ENCODE results near the gene MSL2.
"Not testable (repeated sequence)": the region's sequence is repeated elsewhere in the genome, so short reads cannot be mapped to it uniquely, and the experiment has no call there.

MSL2 gene

GRCh38 chr3:136141891-136142290 is 54.2 kb downstream of the MSL2 start:
- DNase-seq: no peak

DNA sequence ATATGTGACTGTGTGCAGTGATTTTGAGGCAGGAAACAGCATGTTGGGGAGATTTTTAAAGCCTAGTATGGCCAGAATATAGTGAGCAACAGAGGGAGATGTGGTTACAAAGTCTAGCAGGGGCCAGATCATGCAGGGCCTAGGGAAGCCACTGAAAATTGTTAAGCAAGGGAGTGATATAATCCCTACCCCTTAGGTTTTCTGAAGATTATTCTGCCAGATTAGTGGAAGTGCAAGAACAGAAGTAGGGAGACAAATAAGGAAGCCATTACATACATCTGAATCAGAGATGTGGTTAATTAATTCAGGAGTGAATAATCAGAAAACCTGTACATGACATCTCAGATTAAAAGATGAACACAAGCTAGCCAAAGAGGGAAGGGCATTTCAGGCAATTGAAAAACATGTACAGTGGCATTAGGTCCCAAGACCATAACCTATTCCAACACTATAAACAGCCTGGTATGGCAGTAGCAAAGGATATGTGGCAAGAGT is 54.8 kb downstream of the MSL2 start:
- DNase-seq: no peak

GRCh38 chr3:136136454-136136853 is 59.7 kb downstream of the MSL2 start:
- no peak for DNase-seq

DNA sequence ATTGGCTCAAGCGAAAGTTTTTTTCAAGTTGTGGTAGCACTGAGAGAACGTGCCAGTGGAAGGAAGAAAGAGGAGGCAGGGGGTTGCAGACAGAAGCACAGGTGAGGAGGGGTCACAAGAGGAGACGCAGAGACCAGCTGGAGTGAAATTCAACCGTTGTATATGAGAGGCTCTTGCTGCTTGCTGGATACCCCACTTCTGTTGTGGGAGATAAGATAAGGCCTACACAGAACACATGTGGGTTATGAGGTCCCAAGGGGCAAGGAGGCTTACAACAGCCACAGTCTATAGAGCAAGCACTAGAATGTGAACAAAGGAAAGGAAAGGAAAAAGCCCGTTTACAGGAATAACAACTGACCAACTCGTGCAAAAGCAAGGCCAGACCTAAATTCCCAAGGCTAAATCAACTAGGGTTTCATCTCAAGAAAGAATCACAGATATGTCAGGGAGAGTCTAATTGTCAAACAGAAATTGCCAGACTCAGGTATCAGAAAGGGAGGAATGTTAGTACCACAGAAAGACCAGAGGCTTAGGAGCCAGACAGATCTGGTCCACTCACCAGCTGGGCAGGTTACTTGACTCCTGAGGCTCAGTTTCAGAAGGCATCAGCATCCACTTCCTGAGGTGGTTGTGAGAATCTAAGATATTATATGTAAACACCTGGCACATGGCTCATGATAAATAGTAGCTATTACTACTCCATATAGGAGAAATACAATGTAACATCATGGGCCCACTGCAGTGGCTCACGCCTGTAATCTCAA is 60.9 kb downstream of the MSL2 start:
- DNase-seq: no peak

DNA sequence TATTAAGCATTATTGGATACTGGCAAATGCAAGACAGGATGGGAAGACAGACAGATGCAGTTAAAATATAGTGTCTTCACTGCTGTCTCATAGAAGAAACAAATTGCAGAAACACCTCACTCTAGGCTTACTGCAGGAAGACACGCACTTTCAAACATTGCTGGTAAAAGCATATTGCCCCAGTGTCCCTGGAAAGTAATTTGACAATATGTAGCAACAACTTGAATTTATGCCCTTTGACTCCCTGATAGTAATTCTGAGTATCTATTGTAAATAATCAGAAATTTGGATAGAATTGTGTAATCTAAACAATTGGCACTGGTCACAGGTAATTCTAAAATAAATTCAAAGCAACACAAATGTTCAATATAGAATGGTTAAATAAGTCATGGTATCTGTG is 62.0 kb downstream of the MSL2 start:
- DNase-seq: no peak

DNA sequence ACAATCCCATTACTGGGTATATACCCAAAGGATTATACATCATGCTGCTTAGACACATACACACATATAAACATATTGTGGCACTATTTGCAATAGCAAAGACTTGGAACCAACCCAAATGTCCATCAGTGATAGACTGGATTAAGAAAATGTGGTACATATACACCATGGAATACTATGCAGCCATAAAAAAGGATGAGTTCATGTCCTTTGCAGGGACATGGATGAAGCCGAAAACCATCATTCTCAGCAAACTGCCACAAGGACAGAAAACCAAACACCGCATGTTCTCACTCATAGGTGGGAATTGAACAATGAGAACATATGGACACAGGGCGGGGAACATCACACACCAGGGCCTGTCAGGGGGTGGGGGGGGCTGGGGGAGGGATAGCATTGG is 64.5 kb downstream of the MSL2 start:
- not testable (repeated sequence) for DNase-seq

DNA sequence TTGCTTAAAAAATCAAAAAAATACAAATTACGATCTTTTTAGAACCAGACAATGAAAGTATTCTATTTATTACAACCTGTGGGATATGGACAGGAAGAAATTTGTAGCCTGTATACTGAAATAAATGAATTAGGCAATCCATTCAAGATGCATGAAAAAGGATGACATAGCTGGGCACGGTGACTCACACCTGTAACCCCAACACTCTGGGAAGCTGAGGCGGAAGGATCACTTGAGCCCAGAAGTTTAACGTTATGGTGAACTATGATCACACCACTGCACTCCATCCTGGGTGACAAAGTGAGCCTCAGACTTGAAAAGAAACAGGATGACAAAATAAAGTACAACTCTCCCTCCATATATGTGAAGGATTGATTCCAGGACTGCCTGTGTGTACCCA is 74.1 kb downstream of the MSL2 start:
- DNase-seq: no peak

GRCh38 chr3:136120373-136121348 is 75.5 kb downstream of the MSL2 start:
- no peak for DNase-seq

DNA sequence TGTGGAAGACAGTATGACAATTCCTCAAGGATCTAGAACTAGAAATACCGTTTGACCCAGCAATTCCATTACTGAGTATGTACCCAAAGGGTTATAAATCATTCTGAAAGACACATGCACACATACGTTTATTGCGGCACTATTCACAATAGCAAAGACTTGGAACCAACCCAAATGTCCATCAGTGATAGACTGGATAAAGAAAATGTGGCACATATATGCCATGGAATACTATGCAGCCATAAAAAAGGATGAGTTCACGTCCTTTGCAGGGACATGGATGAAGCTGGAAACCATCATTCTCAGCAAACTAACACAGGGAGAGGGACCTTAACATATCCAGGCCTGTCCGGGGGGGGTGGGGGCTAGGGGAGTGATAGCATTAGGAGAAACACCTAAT is 76.4 kb downstream of the MSL2 start:
- not testable (repeated sequence) for DNase-seq

GRCh38 chr3:136119332-136119731 is 76.8 kb downstream of the MSL2 start:
- DNase-seq: not testable (repeated sequence)

DNA sequence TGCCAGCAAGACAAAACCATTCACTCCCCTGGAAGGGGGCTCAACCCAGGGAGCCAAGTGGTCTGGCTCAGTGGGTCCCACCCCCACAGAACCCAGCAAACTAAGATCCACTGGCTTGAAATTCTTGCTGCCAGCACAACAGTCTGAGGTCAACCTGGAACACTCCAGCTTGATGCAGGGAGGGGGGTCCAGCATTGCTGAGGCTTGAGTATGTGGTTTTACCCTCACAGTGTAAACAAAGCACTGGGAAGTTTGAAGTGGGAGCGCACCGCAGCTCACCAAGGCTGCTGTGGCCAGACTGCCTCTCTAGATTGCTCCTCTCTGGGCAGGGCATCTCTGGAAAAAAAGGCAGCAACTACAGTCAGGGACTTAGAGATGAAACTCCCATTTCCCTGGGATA is 81.7 kb downstream of the MSL2 start:
- DNase-seq: no peak

DNA sequence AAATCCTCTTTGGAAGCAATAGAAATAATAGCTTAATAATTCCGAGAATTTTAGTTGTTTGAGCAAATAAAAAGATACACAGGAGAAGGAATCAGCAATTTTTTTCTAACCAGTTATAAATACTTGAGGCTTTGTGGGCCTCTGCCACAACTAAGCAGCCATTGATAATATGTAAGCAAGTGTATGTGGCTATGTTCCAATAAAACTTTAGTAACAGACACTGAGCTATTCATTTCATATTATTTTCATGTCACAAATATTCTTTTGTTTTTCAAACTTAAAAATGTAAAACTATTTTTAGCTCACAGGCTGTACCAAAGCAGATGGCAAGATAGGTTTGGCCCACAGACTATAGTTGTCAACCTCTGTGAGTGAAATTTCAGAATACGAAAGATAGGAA is 85.7 kb downstream of the MSL2 start:
- no peak for DNase-seq

- DNase-seq: no peak
Observed at GRCh38 chr3:136109499-136109898, 86.6 kb downstream of the MSL2 start.

- no peak for DNase-seq
Observed at GRCh38 chr3:136106101-136106500, 90.0 kb downstream of the MSL2 start.

DNA sequence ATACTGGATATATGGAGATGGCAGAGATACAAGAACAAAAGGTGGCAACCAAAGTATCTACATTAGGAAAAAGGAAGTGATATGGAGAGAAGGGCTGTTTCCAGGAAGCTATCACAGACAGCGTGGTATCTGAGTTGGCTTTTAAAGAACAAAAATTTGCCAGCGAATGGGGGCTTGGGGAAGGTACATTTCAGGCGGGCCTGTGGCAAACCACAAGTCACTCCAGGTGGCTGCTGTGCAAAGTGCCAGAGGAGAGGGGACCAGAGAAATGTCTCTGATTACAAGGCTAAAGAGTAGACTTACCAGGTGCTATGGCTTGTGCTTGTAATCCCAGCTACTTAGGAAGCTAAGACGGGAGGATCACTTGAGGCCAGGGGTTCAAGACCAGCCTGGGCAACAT is 91.1 kb downstream of the MSL2 start:
- DNase-seq: no peak
